ENCODE measurements around the gene SMAD5.

Gene SMAD5

DNA sequence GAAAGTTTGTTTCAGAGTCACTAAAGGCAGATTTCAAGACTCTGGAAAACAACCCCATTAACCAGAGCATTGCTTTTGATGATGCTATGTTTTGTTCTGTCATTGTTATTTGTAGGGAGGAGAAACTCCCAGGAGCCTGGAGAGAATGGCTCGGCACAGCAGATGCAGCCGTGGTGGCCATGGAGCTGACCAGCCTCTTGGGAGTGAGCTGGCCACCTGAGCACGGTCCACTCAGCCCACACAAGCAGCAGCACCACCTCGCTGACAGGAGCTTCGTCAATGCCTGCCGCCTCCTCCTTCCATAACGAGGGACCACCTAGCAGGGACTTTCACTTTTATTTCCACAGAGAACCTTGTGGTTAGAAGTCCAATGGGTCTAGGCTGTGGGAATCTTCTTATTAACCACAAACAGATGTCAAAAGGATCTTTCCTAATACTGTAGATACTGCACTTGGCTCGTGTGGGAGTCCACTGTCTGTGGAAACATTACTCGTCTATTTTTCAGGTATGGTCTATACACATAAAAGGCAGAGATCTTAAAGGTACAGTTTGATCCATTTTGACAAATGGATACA lies 81.4 kb downstream of the SMAD5 start:
- DNase-seq (ENCODE audit: low read depth in 1 of 2, low spot score in 1 of 2): no peak

DNA sequence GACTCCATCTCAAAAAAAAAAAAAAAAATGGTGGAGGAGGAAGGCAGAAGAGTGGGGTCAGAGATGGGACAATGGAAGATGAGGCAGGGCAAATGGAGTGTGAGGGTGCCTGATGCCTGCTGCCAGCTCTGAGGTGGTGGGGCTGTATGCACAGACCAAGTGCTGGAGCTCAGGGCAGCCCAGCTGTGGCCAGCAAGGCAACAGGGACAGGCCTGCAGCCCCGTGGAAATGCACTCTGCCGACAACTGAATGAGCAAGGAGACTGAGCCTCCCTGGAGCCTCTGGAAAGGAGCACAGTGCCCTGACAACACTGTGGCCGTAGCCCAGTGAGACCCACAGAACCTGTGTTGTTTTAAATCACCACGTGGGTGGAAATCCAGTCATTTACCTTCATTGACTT lies 83.2 kb downstream of the SMAD5 start:
- no peak for DNase-seq (ENCODE audit: low read depth in 1 of 2, low spot score in 1 of 2)

DNA sequence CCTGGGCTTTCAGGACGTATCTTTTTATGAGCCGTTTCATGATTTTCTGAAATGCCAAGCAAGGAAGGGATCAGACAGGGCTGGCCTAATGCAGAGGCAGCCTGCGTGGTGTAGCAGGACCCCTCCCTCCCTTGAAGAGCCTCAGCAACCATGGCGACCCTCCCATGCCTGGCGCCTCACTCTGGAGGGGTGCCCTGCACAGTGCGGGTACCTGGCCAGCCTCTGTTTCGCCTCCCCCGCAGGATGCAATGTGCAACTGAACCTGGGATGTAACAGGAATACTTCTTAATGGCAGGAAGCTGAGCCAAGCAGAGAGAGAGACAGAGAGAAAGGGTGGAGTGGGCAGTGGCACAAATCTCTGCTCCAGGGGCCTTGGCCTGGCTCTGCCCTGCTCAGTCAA lies 83.6 kb downstream of the SMAD5 start:
- no peak for DNase-seq (ENCODE audit: low read depth in 1 of 2, low spot score in 1 of 2)

DNA sequence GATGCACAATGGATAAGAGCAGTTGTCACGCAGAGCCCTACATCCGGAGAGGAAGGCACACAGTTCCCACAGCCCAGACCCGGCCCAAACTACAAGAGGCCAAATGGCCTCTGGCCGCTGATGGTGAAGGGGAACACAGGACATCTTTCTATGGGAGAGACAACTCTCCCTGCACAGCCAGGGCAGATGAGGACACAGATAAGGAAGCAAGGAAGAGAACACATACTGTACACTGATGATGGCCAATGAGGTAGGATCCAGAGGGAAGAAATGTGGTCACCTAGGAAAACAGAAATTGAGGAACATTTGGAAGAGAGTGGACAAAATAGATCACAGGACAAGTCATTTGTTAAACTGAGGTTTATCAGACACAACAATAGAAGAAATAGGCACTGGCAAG lies 88.7 kb downstream of the SMAD5 start:
- DNase-seq (ENCODE audit: low read depth in 1 of 2, low spot score in 1 of 2): no peak

DNA sequence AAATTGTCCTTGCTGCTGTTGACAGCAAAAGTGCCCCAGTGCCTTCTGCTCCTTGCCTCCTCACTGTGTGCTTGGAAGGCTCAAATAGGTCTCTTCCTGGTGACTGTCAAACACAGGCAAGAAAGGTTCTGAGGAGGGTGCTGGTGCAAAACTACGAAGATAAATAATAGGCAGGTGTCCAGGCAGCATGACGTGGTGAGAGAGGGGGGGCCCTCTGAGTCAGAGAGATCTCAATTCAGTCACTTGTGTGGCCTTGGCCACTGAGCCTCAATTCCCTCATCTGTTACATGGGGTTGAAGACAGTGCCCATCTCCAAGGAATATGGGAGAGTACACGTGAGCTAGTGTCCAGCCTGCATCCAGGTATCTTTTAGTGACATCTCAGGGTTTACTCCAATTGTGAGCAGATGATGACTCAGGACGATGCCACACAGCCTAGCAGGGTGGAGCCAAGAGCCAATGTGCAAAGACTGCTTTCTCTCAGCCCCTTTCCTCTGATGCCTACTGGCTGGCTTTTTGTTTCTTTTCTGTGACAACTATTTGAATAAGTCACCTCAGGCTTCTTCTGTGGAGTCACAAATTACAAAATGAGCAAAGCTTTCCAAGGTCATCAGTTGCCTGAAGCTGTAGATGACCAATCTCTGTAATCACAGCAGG lies 90.1 kb downstream of the SMAD5 start:
- DNase-seq (ENCODE audit: low read depth in 1 of 2, low spot score in 1 of 2): no peak

DNA sequence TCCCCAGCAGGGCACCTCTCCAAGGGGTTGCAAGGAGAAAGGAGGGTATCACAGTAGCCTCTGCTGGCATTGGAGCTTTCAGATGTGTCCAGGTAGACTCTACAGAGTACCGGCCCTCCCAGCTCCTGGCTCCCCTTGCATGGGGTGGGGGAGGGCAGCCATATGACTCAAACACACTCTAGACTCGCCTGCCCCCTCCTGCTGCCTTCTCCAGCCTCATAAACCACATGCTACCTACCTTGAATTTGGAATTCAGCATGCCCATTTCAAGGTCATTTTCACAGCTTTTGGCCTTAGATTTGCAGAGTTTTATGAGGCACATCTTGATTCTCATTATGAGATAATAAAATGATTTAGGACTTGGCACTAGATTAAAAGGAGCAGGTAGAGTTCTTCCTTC lies 93.2 kb downstream of the SMAD5 start:
- no peak for DNase-seq (ENCODE audit: low read depth in 1 of 2, low spot score in 1 of 2)

DNA sequence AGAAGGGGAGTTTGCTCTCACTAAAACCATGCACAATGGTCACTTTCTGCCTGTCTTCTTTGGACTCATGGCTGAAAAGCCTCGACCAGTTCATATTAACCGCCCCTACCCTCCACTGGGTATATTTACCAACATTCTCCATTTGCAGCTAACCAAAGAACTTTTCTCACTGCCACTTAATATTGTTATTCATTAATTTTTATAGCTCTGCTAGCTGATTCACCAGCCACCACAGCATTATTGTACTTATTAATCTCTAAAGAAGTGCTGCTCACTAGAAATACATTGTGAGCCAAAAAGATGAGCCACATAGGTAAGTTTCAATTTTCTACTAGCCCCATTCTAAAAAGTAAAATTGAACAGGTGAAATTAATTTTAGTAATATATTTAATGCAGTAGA lies 93.8 kb downstream of the SMAD5 start:
- no peak for DNase-seq (ENCODE audit: low read depth in 1 of 2, low spot score in 1 of 2)

DNA sequence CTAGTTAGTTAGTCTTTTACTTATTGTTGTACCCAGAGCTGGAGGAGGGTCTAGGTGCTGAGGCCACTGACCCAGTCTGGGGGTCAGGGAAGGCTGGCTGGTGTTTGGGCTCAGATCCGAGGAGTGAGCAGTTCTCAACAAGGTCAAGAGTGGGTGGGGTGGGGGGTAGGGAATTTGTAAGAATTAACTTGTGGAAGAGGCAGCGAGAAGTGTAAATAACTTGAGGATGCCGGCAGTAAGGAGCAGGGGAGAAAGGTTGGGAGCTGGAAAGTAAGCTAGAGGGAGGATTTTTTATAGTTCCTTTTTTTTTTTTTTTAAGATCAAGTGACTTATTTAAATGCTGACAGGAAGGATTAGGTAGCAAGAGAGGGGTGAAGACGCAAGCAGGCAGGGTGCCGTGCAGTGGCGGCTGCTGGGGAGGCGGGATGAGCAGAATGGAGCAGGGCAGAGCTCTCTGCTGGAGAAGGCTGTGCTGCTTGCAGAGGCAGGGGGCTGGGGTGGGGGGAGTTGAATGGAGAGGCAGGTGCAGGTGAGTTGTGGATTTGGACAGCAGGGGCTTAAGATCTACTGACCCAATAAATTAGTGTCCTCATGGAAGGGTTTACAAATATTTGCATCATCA lies 95.6 kb downstream of the SMAD5 start:
- no peak for DNase-seq (ENCODE audit: low read depth in 1 of 2, low spot score in 1 of 2)

DNA sequence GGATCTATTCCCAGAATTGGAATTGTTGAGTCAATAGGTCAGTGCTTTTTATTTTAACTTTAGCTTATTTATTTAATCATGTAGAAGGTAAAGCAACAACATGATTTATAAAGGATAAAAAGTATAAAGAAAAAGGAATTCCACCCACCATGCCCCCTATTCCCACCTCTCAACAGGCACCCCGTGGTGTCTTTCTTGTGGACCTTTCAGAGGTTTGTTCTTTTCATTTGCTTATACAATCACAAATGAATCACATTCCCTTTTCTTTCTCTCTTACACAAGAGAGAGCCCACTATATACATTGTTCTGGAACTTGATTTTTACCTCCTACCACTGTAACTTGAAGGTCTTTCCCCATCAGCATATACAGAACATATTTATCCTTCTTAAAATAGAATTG lies 97.5 kb downstream of the SMAD5 start:
- no peak for DNase-seq (ENCODE audit: low read depth in 1 of 2, low spot score in 1 of 2)

DNA sequence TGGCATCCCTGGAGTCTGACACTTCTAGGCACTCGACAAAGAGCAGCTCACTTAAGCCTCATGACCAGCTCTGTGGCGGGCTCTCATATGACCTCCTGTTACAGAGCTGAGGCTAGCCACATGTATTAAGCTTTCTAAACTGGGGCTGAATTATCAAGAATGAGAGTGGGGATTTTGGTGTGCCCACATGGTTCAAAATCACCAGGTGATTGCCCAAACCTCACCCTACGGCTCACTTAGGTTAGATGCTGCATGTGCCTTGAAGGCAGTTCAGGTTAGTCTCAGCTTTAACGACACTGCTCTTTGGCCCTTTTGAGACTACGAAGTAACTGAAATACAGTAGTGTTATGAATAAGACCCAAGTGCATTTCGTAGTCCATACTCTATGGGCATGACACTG lies 99.7 kb downstream of the SMAD5 start:
- DNase-seq (ENCODE audit: low read depth in 1 of 2, low spot score in 1 of 2): no peak

Data from activated T-helper 1 cell treated with anti-CD3 and anti-CD28 coated beads, Interleukin-2, amount 50 U/mL, for 16 hours (primary cell).